Mesothelial cell of epicardium (in vitro differentiated cells): ENCODE data around the gene PRR29. TPM values are rescaled to one million over a fixed set of nuclear protein-coding genes. Genes with fewer than 3 reads are reported as not detected.
"Not testable (repeated sequence)": the region's sequence is repeated elsewhere in the genome, so short reads cannot be mapped to it uniquely, and the experiment has no call there.

ENCODE experiments used
- DNase-seq, 2 experiments: peaks; one replicate each; pipeline ENCODE4 v3.0.0; 2021; ENCODE audit warnings: low spot score in 2 of 2; ENCODE audit not compliant: unreplicated experiment in 2 of 2
- H3K27ac Mint-ChIP-seq: 2 replicates; pipeline ENCODE4 v1.8.0; 2021; ENCODE audit warnings: mixed read lengths
- H3K27me3 Mint-ChIP-seq: 2 replicates; pipeline ENCODE4 v1.8.0; 2021; ENCODE audit warnings: low read depth, mixed read lengths
- H3K36me3 Mint-ChIP-seq: 2 replicates; pipeline ENCODE4 v1.8.0; 2021; ENCODE audit warnings: mixed read lengths
- H3K4me1 Mint-ChIP-seq: 2 replicates; pipeline ENCODE4 v1.8.0; 2021; ENCODE audit warnings: mixed read lengths
- H3K4me3 Mint-ChIP-seq: 2 replicates; pipeline ENCODE4 v1.8.0; 2021; ENCODE audit warnings: mild to moderate bottlenecking, moderate library complexity, mixed read lengths
- H3K9me3 Mint-ChIP-seq: 2 replicates; pipeline ENCODE4 v1.8.0; 2021; ENCODE audit warnings: mixed read lengths
- CTCF ChIP-seq: fragments of 200-600 bp; sonication (generic); IDR thresholded peaks from one replicate; pipeline ENCODE4 v1.5.0; 2021; ENCODE audit warnings: antibody characterized with exemption; ENCODE audit not compliant: unreplicated experiment
- total RNA-seq: library from RNA; stranded (reverse); gene quantifications from 3 replicates; pipeline ENCODE4 v1.2.1, GENCODE V29; 2021

The PRR29 gene
- total RNA-seq, 1 donor from 2014 or later = 2.0 TPM

DNA sequence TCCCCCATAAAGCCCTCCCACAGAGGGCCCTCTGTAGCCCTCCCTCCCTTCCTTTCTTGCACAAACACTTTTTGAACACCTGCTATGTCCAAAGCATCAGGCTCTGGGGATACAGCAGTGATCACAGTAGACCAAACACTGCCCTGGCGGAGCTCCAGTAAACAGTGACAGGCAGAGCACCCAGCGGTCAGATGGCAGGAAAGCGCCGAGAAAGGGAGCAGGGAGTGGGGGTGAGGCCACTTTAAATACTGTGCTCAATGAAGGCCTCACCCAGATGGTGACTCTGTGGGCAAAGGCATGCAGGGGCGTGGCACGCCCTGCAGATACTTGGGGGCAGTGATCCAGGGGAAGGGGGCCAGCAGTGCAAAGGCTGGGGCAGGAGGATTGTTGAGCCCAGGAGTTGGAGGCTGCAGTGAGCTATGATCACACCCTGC, 7.6 kb downstream of the PRR29 start:
- H3K36me3 Mint-ChIP-seq = no peaks in the 10 kb centered on the region
- no peak for DNase-seq
- H3K27me3 Mint-ChIP-seq = no peaks in the 10 kb centered on the region
- H3K9me3 Mint-ChIP-seq = peaks cover 5% of the 10 kb centered on the region
- no peak overlapping the region for H3K4me3 Mint-ChIP-seq
- peaks cover 9% of the 10 kb centered on the region for H3K4me1 Mint-ChIP-seq
- no peak for TF ChIP-seq CTCF
- H3K27ac Mint-ChIP-seq = no peak overlapping the region

GRCh38 chr17:64006361-64007088, 8.4 kb downstream of the PRR29 start:
- TF ChIP-seq CTCF = no peak
- peaks cover 5% of the 10 kb centered on the region for H3K9me3 Mint-ChIP-seq
- H3K4me1 Mint-ChIP-seq = peaks cover 9% of the 10 kb centered on the region
- no peaks in the 10 kb centered on the region for H3K27me3 Mint-ChIP-seq
- no peaks in the 10 kb centered on the region for H3K36me3 Mint-ChIP-seq
- H3K4me3 Mint-ChIP-seq = no peak overlapping the region
- DNase-seq = no peak
- no peak overlapping the region for H3K27ac Mint-ChIP-seq

- H3K27me3 Mint-ChIP-seq, DNase-seq, H3K9me3 Mint-ChIP-seq, H3K4me1 Mint-ChIP-seq, H3K27ac Mint-ChIP-seq, H3K4me3 Mint-ChIP-seq, H3K36me3 Mint-ChIP-seq: not testable (repeated sequence)
Measured at GRCh38 chr17:64007089-64007837, 9.1 kb downstream of the PRR29 start.

DNA sequence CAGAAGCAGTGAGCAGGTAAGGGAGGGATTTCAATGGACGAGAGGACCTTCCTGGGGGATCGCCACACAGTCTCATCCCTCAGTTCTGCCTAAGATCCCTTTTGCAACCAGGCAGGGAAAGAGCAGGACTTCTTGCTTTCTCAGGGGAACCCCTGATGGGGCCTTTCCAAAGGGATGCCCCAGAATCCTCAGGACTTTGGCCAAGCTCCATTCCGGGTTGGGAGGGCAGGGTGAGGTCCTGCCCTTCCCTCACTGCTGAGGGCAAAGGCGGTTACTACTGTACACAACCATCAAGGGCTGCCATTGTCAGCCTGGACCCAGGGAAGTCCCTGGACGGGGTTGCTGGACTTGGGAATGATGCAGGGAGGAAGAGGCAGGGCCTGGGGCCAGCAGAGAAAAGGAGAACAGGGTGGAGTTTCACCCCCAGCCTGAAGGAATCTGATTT, 9.7 kb downstream of the PRR29 start:
- no peak overlapping the region for H3K27ac Mint-ChIP-seq
- peaks cover 5% of the 10 kb centered on the region for H3K27me3 Mint-ChIP-seq
- peaks cover 5% of the 10 kb centered on the region for H3K9me3 Mint-ChIP-seq

GRCh38 chr17:64008346-64008745, 10.2 kb downstream of the PRR29 start:
- no peak for DNase-seq
- Mint-ChIP-seq H3K27me3 (peaks cover 6% of the 10 kb centered on the region), H3K9me3 (peaks cover 5% of the 10 kb centered on the region), H3K4me3 (no peak overlapping the region), H3K36me3 (no peaks in the 10 kb centered on the region), H3K27ac (no peak overlapping the region), H3K4me1 (peaks cover 9% of the 10 kb centered on the region)
- no peak for TF ChIP-seq CTCF

More for the DNA sequence above, 9.7 kb downstream of the PRR29 start:
- no peak for DNase-seq
- TF ChIP-seq CTCF = no peak
- H3K36me3 Mint-ChIP-seq = no peaks in the 10 kb centered on the region
- H3K4me1 Mint-ChIP-seq = peaks cover 9% of the 10 kb centered on the region
- H3K4me3 Mint-ChIP-seq = no peak overlapping the region

DNA sequence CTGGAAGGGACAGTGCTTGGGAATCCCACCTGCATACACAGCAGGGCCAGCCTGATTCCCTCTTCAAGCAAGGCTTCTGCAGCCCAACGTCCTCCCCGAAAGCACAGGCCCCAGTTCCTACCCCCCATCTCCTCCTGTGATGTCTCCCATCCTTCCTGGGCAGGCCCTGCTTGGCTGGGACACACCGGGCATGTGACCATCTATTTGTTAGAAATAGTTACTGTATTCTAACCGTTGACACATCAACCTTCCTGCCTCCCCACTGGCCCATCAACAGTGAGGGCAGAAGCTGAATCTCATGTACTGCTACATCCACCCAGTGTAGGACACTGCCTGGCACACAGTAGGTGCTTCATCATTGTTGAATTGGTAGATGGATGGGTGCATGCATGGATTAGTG, 10.7 kb downstream of the PRR29 start:
- TF ChIP-seq CTCF = no peak
- peaks cover 9% of the 10 kb centered on the region for H3K4me1 Mint-ChIP-seq
- H3K27ac Mint-ChIP-seq = no peak overlapping the region
- peaks cover 7% of the 10 kb centered on the region for H3K27me3 Mint-ChIP-seq
- H3K9me3 Mint-ChIP-seq = peaks cover 5% of the 10 kb centered on the region
- no peak for DNase-seq
- H3K4me3 Mint-ChIP-seq = no peak overlapping the region
- H3K36me3 Mint-ChIP-seq = no peaks in the 10 kb centered on the region
